Stimulated activated CD8-positive, alpha-beta memory T cell treated with anti-CD3 and anti-CD28 coated beads, Interleukin-12 subunit alpha, Interleukin-12 subunit beta, amount 100 ng/mL, for 24 hours (primary cell): ENCODE data around the gene FILIP1.
A peak's percentile ranks its signal among the peaks of the same experiment; 100 is the strongest.

Experiments
- DNase-seq: peaks from one replicate; pipeline ENCODE4 v3.0.0-alpha.2; 2020; ENCODE audit errors: extremely low read depth

Gene FILIP1

GRCh38 chr6:75296811-75297779 lies 196.5 kb downstream of the FILIP1 start:
- no peak for DNase-seq

- DNase-seq = no peak
These were observed 201.0 kb downstream of the FILIP1 start for GRCh38 chr6:75292555-75292954.

GRCh38 chr6:75291744-75292143 lies 201.9 kb downstream of the FILIP1 start:
- no peak for DNase-seq

GRCh38 chr6:75291331-75291730 lies 202.3 kb downstream of the FILIP1 start:
- no peak for DNase-seq

- DNase-seq = no peak
These were observed 203.3 kb downstream of the FILIP1 start for GRCh38 chr6:75290136-75290945.

GRCh38 chr6:75288023-75288422 lies 205.6 kb downstream of the FILIP1 start:
- no peak for DNase-seq

GRCh38 chr6:75287424-75287823 lies 206.2 kb downstream of the FILIP1 start:
- no peak for DNase-seq

GRCh38 chr6:75286955-75287354 lies 206.6 kb downstream of the FILIP1 start:
- DNase-seq = no peak

- DNase-seq = no peak
These were observed 208.3 kb downstream of the FILIP1 start for GRCh38 chr6:75285283-75285639.

GRCh38 chr6:75284632-75285282 lies 208.8 kb downstream of the FILIP1 start, which contains the start of gene TMEM30A:
Gene TMEM30A, minus strand, starts transcription at chr6:75284792. Its CDS starts 154 bp downstream, at chr6:75284638.
- peak; percentile 88 for DNase-seq

GRCh38 chr6:75283907-75284631 lies 209.5 kb downstream of the FILIP1 start:
- DNase-seq = no peak

- DNase-seq = no peak
These were observed 210.9 kb downstream of the FILIP1 start for GRCh38 chr6:75282706-75283105.

GRCh38 chr6:75281653-75282052 lies 211.9 kb downstream of the FILIP1 start:
- no peak for DNase-seq

- no peak for DNase-seq
These were observed 213.3 kb downstream of the FILIP1 start for GRCh38 chr6:75280131-75280855.

GRCh38 chr6:75279418-75279817 lies 214.2 kb downstream of the FILIP1 start:
- DNase-seq = no peak

- no peak for DNase-seq
These were observed 215.0 kb downstream of the FILIP1 start for GRCh38 chr6:75278474-75279077.

- no peak for DNase-seq
These were observed 218.5 kb downstream of the FILIP1 start for GRCh38 chr6:75275067-75275466.

GRCh38 chr6:75273009-75273408 lies 220.6 kb downstream of the FILIP1 start:
- no peak for DNase-seq

- DNase-seq = no peak
These were observed 221.3 kb downstream of the FILIP1 start for GRCh38 chr6:75272145-75272840.

GRCh38 chr6:75268988-75269354 lies 224.6 kb downstream of the FILIP1 start:
- no peak for DNase-seq
